Activated gamma-delta T cell treated with anti-CD3 and anti-CD28 coated beads, Interleukin-2, amount 50 U/mL, for 16 hours (primary cell): Measurements from ENCODE around the gene HDAC10.

Experiments used
- DNase-seq: peaks from one replicate; pipeline ENCODE4 v3.0.0-alpha.2; 2020; ENCODE audit warnings: low read depth

HDAC10 gene

DNA sequence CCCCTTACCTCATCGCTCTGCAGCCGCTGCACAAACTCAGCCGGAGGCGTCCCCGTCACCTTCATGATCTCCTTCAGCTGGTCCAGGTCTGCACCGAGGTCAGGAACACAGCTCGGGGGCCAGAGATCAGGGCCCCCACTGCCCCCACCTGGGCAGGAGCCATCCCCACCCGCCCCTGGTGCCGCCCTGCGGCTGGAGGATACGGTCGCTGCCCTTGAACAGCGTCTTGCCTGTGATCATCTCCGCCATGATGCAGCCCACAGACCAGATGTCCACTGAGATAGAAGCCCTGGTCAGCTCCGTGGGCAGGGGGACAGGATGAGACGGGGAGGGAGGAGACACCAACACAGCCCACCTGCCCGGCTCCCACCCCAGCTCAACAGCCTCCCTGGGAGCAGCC, 4.5 kb upstream of the HDAC10 start:
- no peak for DNase-seq

DNA sequence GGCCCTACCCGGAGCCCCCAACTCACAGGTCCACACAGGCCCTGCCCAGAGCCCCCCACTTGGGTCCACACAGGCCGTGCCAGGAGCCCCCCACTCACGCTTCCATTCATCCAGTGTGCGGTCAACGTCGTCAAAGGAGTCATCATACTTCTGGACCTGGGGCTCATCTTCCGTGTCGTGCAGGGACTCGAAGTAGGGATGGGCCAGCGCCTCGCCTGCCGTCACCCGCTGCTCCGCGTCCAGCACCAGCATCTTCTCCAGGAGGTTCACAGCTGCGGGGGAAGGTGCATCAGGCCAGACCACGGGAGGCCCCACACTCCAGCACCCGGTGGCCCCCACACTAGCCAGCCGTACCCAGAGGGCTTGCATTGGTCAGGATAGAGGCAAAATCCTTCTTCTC, 4.0 kb upstream of the HDAC10 start:
- no peak for DNase-seq

- no peak for DNase-seq
Observed at GRCh38 chr22:50253941-50254340, 2.9 kb upstream of the HDAC10 start.

- DNase-seq, result no peak
Observed at GRCh38 chr22:50253046-50253915, 2.2 kb upstream of the HDAC10 start.

DNA sequence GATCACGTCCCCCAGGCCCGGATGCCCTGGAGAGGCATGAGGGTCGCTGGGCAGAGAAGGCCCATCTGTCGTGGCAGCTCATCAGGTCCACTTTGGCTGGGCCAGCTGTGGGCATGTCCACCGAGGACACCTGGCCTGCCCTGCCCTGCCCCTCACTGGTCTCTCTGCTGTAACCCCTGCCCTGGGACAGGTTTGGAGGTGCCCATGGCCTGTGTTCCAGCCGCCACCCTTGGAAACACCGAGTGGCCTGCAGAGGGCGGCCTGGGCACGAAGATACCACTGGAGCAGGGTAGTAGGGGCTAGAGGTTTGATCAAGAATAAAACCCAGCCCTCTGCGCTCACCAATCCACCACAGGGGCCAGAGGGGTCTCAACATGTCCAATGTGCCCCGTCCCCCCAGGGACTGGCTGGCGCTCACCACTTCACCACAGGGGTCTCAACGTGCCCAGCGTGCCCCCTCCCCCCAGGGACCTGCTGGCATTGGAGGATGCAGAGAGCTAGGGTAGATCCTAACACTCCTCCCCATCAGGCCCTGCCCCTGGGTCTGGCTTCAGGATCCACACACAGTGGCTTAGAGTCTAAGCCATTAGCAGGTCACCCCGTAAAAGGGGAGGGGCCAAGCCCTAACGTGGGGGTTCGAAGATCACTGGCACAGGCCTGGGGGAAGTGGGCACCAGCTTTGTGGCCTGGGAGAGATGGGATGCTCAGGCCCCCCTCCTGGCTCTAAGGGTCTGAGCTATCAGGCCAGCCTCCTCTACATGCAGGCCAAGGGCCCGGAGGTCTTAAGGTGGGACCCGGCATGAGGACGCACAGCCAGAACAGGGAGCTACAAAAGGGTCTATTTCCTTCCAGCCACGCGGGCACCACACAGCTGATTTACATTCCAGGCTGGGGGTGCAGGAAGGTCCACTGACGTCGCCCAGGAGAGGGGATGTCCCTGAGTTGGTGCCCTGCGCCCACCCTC, 1.3 kb upstream of the HDAC10 start:
- DNase-seq, result peak; percentile 65

DNA sequence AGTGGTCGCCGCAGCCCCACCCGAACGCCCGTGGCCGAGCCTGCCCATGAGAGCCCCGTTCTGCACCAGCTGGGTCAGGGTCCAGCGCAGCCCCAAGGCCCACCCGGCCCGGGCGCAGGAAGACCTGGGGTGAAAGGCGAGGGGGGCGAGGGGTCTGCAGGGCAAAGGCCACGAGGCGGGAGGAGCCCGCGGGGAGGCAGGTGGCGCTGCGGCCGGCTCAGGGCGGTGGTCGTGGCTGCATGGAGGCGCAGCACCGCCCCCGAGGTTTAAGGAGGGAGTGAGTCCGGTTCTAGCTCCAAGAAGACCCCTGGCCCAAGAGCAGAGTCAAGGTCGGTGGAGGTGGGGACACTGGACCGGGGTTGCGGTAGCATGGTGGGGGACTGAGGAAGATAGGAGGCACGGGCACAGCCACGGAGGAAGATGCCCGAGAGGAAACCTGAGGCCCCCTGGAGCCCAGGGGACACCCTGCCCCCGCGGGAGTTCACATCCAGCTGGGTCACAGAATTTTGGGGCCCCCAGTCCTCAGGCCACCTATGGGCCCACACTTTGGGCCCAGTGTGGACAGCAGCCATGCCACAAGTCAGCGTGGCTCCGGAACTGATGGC, 514 bp upstream of the HDAC10 start:
- no peak for DNase-seq

DNA sequence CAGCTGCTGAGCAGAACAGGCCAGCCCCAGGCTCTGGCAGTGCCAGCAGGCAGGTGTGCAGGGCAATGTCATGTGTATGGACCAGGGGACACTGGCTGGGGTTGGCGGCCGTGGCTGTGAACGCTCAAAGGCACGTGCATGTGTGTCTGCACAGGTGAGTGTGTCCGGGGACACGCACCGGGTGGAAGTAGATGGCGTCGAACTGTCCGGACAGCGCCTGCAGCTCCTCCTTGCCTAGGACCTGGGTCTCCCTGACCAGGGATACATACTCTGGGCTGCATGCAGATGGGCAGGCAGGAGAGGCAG, 863 bp downstream of the HDAC10 start:
- DNase-seq, result no peak

DNA sequence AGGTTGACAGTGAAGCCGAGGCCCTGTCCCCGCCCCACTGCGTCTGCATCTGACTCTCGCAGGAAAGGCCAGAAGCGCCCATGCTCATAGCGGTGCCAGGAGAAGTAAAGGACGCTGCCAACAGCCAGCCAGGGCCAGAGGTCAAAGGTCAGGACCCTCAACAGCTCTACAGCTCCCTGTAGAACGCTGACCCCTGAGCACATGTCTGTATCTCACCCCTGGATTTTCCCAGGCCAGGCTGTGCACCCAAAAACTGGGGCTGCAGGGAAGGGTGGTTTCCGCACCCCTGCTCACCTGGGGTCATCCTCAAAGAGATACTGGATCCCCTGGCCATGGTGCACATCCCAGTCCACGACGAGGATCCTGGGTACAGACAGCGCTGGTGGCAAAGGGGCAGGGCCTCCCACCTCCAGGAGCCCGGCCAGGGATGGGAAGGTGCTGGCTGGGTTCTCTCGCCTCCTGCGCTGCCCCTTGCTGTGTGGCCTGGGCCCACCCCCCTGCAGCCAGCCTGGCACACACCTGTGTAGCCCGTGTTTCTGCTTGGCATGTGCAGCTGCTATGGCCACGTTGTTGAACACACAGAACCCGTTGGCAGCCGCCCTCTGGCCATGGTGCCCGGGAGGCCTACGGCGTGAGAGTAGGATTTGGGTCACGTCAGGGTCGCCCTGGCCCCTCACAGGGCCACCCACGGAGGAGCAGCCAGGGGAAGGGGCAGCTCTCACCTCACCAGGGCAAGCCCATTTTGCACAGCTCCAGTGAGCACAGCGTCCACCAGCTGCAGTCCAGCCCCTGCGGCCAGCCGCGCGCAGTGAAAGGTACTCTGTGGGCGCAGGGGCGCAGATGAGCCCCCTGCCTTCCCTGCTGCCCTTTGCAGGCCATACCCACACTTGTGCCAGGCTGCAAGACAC, 1.5 kb downstream of the HDAC10 start:
- DNase-seq, result no peak

DNA sequence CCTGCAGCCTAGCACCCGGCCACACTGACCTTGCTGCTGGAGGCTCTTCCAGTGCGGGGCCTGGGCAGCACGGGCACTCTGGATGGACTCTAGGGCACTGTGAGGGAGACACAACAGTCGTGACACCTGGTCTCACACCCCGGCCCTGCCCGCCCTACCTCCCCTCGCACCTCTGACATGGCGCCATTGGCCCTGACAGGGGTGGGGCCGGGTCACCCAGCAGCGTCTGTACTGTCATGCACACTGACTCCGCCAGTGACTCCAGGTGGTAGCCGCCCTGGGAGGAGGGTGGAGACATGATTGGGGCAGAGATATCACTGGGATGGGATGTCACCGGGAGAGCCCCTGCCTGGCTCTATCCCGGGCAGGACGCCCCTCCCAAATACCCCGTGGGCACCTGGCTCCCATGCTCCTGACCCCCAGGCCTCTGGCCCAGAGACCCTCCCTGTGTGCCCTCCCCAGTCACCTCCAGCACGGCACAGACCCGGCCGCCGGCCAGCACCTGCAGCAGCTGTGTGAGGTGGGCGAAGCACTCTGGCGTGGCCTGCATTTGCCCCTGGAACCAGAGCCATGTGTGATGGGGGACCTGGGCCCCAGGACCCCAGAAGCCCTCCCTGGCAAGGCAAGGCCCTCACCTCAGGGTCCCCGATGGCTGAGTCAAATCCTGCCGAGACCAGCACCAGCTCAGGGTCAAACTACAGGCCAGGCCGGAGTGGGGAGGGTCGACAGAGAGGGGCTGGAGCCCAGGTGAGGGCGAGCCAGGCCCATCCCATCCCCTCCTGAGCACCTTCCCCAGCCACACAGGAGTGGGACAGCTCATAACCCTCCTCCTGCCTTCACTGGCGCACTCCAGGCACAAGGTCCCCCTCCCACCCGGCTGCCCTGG, 2.6 kb downstream of the HDAC10 start:
- no peak for DNase-seq

DNA sequence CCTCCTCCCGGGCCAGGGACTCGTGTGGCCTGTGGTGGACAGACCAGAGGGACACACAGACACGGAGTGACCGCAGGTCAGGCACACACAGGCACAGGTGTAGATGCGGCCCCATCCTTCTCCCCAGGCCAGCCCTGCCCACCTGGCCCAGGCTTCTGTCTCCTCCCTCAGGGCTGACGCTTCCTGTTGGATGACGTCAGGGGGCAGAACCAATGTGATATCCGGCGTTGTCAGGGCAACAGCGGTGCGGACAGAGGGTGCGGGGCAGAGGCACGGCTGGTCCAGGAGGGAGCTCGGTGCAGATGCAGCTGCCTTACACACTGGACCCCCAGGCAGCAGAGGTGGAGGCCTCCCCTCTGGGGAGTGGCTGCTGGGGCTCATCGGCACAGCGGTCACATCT, 3.3 kb downstream of the HDAC10 start:
- no peak for DNase-seq

DNA sequence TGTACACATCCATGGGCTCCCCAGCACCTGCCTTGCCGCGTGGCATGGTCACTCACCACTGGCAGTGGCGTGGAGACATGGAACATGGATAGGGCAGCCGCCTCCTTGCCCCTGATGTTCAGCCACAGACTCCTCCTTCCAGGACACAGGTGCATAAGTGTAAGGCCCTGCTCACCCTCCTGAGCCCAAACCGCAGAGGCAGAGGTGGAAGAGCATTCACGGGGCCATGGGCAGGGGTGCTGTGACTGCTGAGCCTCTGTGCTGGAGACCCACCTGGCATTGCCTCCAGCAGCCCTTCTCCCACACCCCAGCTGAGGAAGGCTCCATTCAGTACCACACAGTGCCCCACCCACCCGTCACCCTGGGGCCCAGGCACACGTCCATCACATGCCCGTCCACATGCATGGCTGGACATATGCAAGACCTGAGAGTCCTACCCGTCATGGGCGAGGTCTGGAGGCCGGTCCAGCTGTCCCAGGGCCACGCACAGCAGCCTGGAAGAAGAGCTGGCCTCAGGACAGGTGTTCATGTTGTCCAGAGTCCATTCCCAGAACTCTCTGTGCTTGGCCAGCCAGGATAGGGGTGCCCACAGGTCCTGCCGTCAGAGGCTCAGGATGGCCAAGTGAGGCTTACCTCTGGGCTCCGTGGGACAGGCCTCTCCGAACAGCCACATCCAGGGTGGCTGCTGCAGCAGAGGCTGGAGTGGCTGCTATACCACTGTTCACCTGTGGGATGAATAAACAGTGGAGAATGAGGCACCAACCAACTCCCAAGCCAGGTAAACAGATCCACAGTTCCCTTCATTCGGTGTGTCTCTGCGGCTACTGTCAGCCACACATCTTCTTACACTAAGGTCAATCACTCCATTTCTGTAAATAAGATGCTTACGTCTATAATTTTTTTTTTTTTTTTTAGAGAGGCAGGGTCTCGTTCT, 4.6 kb downstream of the HDAC10 start:
- DNase-seq, result no peak

GRCh38 chr22:50245214-50246072, 5.6 kb downstream of the HDAC10 start:
- no peak for DNase-seq

DNA sequence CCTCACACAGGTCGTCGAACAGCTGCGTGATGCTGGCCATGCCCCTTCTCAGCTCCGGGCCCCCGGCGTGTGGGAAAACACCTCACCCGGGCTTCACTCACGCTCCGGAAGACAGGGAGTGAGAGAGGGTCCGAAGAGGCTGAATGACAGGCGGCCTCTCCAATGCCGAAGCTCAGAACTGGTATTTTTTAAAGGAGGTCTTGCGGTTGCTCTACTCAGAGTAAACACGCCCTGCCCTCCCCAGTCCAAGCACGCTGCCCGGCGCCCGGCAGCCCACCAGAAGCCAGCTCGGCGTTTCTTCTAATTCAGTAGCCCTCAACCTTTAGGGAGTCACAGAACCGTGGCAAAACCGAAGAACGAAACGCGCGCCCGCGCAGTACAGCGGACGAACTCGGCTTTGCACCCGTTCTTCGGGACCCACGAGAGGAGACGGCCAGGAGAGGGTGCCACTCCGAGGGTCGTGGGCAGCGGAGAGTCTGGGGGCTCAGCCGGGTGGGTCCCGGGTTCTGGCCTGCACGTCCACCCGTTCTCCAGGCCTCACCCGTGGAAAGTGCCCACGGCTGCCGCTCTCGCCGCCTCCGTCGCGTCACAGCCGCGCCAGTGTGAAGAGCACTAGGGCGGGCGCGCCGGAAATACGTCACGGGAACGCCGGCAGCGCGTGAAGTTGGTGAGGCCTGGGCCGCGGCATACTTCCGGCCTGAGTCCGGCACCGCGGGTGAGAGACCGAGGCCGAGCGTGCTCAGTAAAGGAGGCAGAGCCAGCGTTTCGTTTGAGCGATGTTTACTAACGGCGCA, 6.4 kb downstream of the HDAC10 start, which contains the start of gene TUBGCP6:
TUBGCP6 (minus strand) TSS at position 604 of the 794 bp plus-strand sequence; CDS start at position 40, 564 bp downstream.
- peak; percentile 84 for DNase-seq

GRCh38 chr22:50243685-50244419, 7.2 kb downstream of the HDAC10 start:
- no peak for DNase-seq

GRCh38 chr22:50242406-50242949, 8.6 kb downstream of the HDAC10 start:
- DNase-seq, result no peak

GRCh38 chr22:50238755-50239154, 12.3 kb downstream of the HDAC10 start:
- DNase-seq, result no peak
